PC-3 (cell line): ENCODE results near the gene TBC1D16. TPM values are rescaled to one million over a fixed set of nuclear protein-coding genes. Genes with fewer than 3 reads are reported as not detected.

Experiments
- ATAC-seq: fragments of 200-7000 bp; cut with Tn5 transposase; 2 replicates; pipeline ENCODE4 v1.9.1; 2020; ENCODE audit warnings: mild to moderate bottlenecking, moderate library complexity
- BruUV-seq: library from RNA; stranded (reverse); fragments of 400-500 nt; replicated peaks from 2 replicates; lab custom pipeline; 2021; lab: Mats Ljungman, UMichigan
- CTCF ChIA-PET: fragments of 300-600 bp; sonication (Branson Sonifier 250); formaldehyde crosslinking; loops from one replicate; lab custom pipeline; 2022; ENCODE audit warnings: antibody characterized with exemption; lab: Charles Lee
- POLR2A ChIA-PET: fragments of 300-600 bp; sonication (Branson Sonifier 250); formaldehyde crosslinking; loops from one replicate; lab custom pipeline; 2022; ENCODE audit warnings: antibody characterized with exemption; ENCODE audit not compliant: unreplicated experiment; lab: Charles Lee
- DNase-seq: peaks from one replicate; pipeline ENCODE4 v3.0.0-alpha.2; 2015
- H2AFZ ChIP-seq: fragments of 300-600 bp; sonication (generic); 2 replicates; pipeline ENCODE4 v1.6.0; 2016; ENCODE audit warnings: antibody characterized with exemption, low read length
- H3F3A ChIP-seq: fragments of 300-600 bp; sonication (generic); one replicate; pipeline ENCODE4 v1.6.0; 2017; ENCODE audit warnings: antibody characterized with exemption, low read length, control low read depth, mild to moderate bottlenecking; ENCODE audit not compliant: unreplicated experiment
- H3K27ac ChIP-seq: fragments of 300-600 bp; sonication (generic); 2 replicates; pipeline ENCODE4 v1.5.1; 2016; ENCODE audit warnings: mild to moderate bottlenecking, low read length
- H3K27me3 ChIP-seq: fragments of 300-600 bp; sonication (generic); 2 replicates; pipeline ENCODE4 v1.6.1; 2016; ENCODE audit warnings: low read length, mixed read lengths
- H3K36me3 ChIP-seq: fragments of 300-600 bp; sonication (generic); 2 replicates; pipeline ENCODE4 v1.6.1; 2016; ENCODE audit warnings: low read depth, mixed run types, low read length, mixed read lengths
- H3K4me1 ChIP-seq: fragments of 300-600 bp; sonication (generic); 2 replicates; pipeline ENCODE4 v1.5.1; 2016; ENCODE audit warnings: low read length; ENCODE audit not compliant: insufficient read depth
- H3K4me2 ChIP-seq: fragments of 300-600 bp; sonication (generic); 2 replicates; pipeline ENCODE4 v1.6.0; 2016; ENCODE audit warnings: low read length
- H3K4me3 ChIP-seq: fragments of 300-600 bp; sonication (generic); 2 replicates; pipeline ENCODE4 v1.5.1; 2016; ENCODE audit warnings: mild to moderate bottlenecking, low read length, mixed read lengths
- H3K79me2 ChIP-seq: fragments of 300-600 bp; sonication (generic); 2 replicates; pipeline ENCODE4 v1.6.1; 2017; ENCODE audit warnings: low read length, mixed read lengths
- H3K9ac ChIP-seq: fragments of 300-600 bp; sonication (generic); 2 replicates; pipeline ENCODE4 v1.6.0; 2016; ENCODE audit warnings: mild to moderate bottlenecking, low read length
- H3K9me2 ChIP-seq: fragments of 300-600 bp; sonication (generic); replicated peaks from 2 replicates; pipeline ENCODE4 v1.6.1; 2016; ENCODE audit warnings: mixed run types, low read length, mixed read lengths
- H3K9me3 ChIP-seq: fragments of 300-600 bp; sonication (generic); 2 replicates; pipeline ENCODE4 v1.6.1; 2016; ENCODE audit warnings: low read length, mixed read lengths
- H4K20me1 ChIP-seq: fragments of 300-600 bp; sonication (generic); 2 replicates; pipeline ENCODE4 v1.6.1; 2016; ENCODE audit warnings: low read length, mixed read lengths
- EZH2 ChIP-seq: fragments of 300-600 bp; sonication (generic); IDR thresholded peaks from one replicate; pipeline ENCODE4 v1.6.1; 2017; ENCODE audit warnings: antibody characterized with exemption, mild to moderate bottlenecking, low read length; ENCODE audit not compliant: unreplicated experiment
- EZH2phosphoT487 ChIP-seq: fragments of 300-600 bp; sonication (generic); IDR thresholded peaks from 2 replicates; pipeline ENCODE4 v1.6.1; 2018; ENCODE audit warnings: mild to moderate bottlenecking, antibody characterized with exemption, low read length, borderline replicate concordance
- intact Hi-C: fragments of 100-400 bp; cut with micrococcal nuclease; formaldehyde crosslinking; loops from 2 replicates; pipeline ENCODE4 v1.9.0; 2023
- total RNA-seq: library from RNA; depleted of rRNA; stranded (reverse); fragments of >200 nt; gene quantifications from 2 replicates; pipeline ENCODE4 v1.2.3, GENCODE V29; 2014
- TF ChIP-seq, protein P1 (sequence below): fragments of 300-600 bp; sonication (generic); conservative IDR thresholded peaks from 2 replicates; pipeline ENCODE4 v1.5.1; 2017; ENCODE audit warnings: antibody characterized with exemption, low read depth, mild to moderate bottlenecking, low read length

The TBC1D16 gene
- total RNA-seq, 1 experiment from 2014 or later, result 23.7 TPM

DNA sequence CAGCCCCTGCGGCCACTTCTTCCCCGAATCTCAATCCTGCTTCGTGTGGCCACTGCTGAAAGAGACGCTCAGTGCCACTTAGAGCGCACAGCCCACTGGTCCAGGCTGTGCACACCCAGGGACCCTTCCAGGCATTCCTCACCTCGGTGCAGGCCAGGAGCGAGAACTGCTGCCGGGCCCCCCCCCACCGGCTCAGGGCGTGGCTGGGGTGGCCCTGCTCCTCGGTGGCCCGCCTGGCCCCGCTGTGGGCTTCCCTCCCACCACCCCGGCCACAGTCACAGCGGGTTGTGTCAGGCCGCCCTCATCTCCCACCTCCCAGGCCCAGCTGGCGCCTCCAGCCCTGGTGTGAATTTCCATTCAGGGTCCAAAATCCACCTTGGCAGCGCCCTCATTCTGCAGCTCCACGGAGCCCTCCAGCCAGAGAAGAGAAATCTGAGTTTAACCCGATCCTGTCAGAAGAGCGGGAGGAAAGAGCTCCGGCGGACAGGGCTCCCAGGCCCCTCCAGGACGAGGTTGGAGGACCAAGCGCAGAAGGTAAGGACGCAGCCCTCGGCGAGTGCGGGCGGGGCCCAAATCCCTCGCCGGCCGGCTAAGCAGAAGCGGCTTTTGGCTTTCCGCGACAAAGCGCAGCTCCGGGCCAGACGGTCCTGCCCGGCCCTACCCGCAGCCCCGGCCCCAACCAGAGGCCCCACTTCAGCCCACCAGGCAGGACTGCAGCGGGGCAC, 12.0 kb downstream of the TBC1D16 start:
- Histone ChIP-seq H3K4me3 (no peak overlapping the region), H3K4me2 (no peak overlapping the region), H3K9me3 (no peaks in the 10 kb centered on the region), H3K27me3 (no peaks in the 10 kb centered on the region), H3K9me2 (no peaks in the 10 kb centered on the region), H3F3A (no peaks in the 10 kb centered on the region), H3K27ac (no peak overlapping the region), H4K20me1 (no peaks in the 10 kb centered on the region; the same call in 1 of the 2 replicates), H3K36me3 (no peaks in the 10 kb centered on the region; the same call in 1 of the 2 replicates), H3K79me2 (peaks cover 38% of the 10 kb centered on the region), H3K9ac (no peak overlapping the region), H3K4me1 (peaks cover 8% of the 10 kb centered on the region), H2AFZ (no peak overlapping the region)
- no peak for ATAC-seq
- intact Hi-C loops, result no loop called here
- no peak for DNase-seq
- BruUV-seq, result no TSS peak
- ChIA-PET POLR2A (interaction anchor here (0.6 kb wide), 1 partner anchor 14 kb away, joined by 3 read pairs; no protein-coding TSS in a partner anchor), CTCF (no interaction called here)
- TF ChIP-seq, protein P1, sequence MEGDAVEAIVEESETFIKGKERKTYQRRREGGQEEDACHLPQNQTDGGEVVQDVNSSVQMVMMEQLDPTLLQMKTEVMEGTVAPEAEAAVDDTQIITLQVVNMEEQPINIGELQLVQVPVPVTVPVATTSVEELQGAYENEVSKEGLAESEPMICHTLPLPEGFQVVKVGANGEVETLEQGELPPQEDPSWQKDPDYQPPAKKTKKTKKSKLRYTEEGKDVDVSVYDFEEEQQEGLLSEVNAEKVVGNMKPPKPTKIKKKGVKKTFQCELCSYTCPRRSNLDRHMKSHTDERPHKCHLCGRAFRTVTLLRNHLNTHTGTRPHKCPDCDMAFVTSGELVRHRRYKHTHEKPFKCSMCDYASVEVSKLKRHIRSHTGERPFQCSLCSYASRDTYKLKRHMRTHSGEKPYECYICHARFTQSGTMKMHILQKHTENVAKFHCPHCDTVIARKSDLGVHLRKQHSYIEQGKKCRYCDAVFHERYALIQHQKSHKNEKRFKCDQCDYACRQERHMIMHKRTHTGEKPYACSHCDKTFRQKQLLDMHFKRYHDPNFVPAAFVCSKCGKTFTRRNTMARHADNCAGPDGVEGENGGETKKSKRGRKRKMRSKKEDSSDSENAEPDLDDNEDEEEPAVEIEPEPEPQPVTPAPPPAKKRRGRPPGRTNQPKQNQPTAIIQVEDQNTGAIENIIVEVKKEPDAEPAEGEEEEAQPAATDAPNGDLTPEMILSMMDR, result no peak
- no peak for TF ChIP-seq EZH2phosphoT487
- no peak for TF ChIP-seq EZH2

DNA sequence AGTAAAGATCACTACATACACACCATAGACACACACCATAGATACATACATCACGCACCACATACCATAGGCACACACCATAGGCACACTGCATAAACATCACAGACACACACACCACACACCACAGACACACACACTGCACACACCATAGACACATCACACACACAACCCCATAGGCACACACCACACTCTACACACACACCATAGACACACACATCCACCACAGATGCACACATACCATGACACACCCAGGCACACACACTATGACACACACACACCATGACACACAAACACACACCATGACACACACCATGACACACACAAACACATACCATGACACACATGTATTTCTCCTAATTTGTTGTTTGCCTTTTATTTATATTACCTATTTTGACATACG, 14.1 kb downstream of the TBC1D16 start:
- intact Hi-C loops, result no loop called here
- Histone ChIP-seq H3F3A (no peaks in the 10 kb centered on the region), H3K4me1 (no peaks in the 10 kb centered on the region), H3K36me3 (no peaks in the 10 kb centered on the region), H3K79me2 (peaks cover 21% of the 10 kb centered on the region), H4K20me1 (no peaks in the 10 kb centered on the region; the same call in 1 of the 2 replicates), H3K27me3 (no peaks in the 10 kb centered on the region), H3K4me2 (no peak overlapping the region), H3K9ac (no peak overlapping the region), H3K27ac (no peak overlapping the region), H3K9me2 (no peaks in the 10 kb centered on the region), H2AFZ (no peak overlapping the region), H3K4me3 (no peak overlapping the region), H3K9me3 (no peaks in the 10 kb centered on the region)
- POLR2A ChIA-PET, result no interaction called here
- TF ChIP-seq, protein P1, result no peak
- TF ChIP-seq EZH2, result no peak
- no peak for TF ChIP-seq EZH2phosphoT487
- ATAC-seq (no peak), DNase-seq (no peak)
- BruUV-seq, result no TSS peak
- CTCF ChIA-PET, result no interaction called here
